Heart left ventricle (tissue), 13 donors: Measurements from ENCODE around the gene RFXANK.

ENCODE experiments used
- POLR2A ChIP-seq, 2 donors: fragments of 450-650 bp; IDR thresholded peaks; one replicate each; pipeline ENCODE4 v1.6.1; 2017; ENCODE audit warnings: antibody characterized with exemption in 2 of 2, mild to moderate bottlenecking in 2 of 2, moderate library complexity in 2 of 2
- TF ChIP-seq, protein P1 (sequence below), 12 donors: fragments of 200-600 bp; sonication (generic) in 4 of 12; IDR thresholded peaks; one replicate each; pipeline versions ENCODE4 v1.5.0 to v1.8.0; 2018 to 2022; ENCODE audit warnings: antibody characterized with exemption in 12 of 12, mild to moderate bottlenecking in 5 of 12
- donor health status: ischemic (EF 13 %, LVEDD 7.1; RV severe dilation, severe dysfunction).
- donor health status: DM: no; HTN: yes; CAD: no.
- donor health status: DM: no; HTN: no; CAD: no.
- donor health status: ischemic (EF 25% LVEDD 6.9; RV normal size, moderate dysfunction).
- donor health status: ischemic (EF 25% LVEDD 5.7; RV mildly dilated, moderate dysfunction).
- donor health status: ischemic (EF 35%, LVEDD 5.7; RV mildly dilated, moderate dysfunction).
- donor health status: nonischemic (EF 11% LVEDD 7.7; RV severe dilation, severe dysfunction).
- donor health status: DM: yes; HTN: yes; CAD: no.
- donor health status: PGD.
- donor health status: ischemic (EF 29% LVEDD 5.4; RV normal size, mild dysfunction).
- donor health status: nonischemic (EF 23%, LVEDD 6.1; RV moderate dilation, normal function).

DNA sequence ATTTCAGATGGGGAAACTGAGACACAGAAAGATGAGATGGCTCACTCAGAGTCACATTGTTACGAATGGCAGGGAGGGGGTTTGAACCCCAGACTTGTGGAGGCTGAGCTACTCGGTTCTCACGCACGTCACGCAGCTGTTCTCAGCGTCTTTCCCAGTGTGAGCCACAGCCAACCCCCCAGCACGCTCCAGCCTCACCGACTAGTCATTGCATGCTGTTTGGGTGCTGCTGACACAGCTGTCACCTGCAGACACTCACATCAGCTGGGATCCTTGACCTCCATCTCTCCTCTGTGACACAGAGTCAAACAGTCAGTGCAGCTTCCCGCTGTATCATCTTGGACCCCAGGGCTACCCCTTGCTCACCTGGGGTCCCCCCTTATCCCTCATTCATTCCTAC lies 17.3 kb downstream of the RFXANK start:
- TF ChIP-seq, protein P1, sequence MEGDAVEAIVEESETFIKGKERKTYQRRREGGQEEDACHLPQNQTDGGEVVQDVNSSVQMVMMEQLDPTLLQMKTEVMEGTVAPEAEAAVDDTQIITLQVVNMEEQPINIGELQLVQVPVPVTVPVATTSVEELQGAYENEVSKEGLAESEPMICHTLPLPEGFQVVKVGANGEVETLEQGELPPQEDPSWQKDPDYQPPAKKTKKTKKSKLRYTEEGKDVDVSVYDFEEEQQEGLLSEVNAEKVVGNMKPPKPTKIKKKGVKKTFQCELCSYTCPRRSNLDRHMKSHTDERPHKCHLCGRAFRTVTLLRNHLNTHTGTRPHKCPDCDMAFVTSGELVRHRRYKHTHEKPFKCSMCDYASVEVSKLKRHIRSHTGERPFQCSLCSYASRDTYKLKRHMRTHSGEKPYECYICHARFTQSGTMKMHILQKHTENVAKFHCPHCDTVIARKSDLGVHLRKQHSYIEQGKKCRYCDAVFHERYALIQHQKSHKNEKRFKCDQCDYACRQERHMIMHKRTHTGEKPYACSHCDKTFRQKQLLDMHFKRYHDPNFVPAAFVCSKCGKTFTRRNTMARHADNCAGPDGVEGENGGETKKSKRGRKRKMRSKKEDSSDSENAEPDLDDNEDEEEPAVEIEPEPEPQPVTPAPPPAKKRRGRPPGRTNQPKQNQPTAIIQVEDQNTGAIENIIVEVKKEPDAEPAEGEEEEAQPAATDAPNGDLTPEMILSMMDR (IDR thresholded peaks at IDR 0.05): no peak
- no peak for TF ChIP-seq POLR2A (IDR thresholded peaks at IDR 0.05)
